HG03064 (cell line): ENCODE results near the gene NOXA1.
"Not testable (repeated sequence)": the region's sequence is repeated elsewhere in the genome, so short reads cannot be mapped to it uniquely, and the experiment has no call there.

Experiments used
- ATAC-seq: cut with Tn5 transposase; IDR thresholded peaks from one replicate; pipeline ENCODE4 v1.9.1; 2021; ENCODE audit warnings: low read depth; ENCODE audit not compliant: unreplicated experiment

NOXA1 gene

GRCh38 chr9:137436761-137437600 lies 13.8 kb downstream of the NOXA1 start:
- no peak for ATAC-seq

DNA sequence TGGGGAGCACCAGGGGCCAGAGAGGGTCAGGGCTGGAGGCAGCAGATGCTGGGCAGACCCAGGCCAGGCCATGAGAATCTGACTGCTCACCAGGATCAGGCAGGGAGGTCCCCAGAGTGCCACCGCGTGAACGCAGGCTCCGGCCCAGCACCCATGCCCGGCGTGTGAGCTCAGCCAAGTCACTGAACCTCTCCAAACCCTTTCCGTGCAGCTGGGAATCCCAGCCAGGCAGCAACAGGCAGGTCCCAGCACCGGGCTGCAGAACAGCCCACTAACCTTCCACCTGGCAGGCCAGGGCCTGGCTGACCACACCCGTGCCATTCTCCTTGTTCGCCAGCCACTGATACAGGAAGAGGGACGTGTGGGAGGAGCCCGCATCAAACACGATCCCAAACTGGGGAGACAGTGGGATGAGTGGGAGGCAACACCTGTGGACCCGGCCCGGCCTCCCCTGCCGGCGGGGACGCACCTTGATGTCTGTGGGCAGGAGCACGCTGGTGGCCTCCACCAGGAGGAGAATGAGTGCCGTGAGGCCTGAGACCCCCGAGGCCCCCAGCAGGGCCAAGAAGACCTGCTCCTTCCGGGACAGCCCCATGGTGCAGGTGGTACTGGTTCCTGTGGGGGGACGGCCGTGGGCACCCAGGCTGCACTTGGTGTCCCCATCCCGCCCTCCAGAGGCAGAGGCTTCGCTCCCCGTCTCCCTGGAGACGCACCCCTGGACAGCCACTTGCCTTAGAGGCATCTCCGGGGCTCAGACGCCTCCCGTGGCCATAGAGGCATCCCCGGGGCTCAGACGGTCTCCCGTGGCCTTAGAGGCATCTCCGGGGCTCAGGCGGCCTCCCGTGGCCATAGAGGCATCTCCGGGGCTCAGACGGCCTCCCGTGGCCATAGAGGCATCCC lies 14.7 kb downstream of the NOXA1 start:
- no peak for ATAC-seq

GRCh38 chr9:137438591-137439157 lies 15.5 kb downstream of the NOXA1 start:
- ATAC-seq: no peak

GRCh38 chr9:137439158-137439714 lies 16.0 kb downstream of the NOXA1 start:
- no peak for ATAC-seq

GRCh38 chr9:137441289-137441934 lies 18.2 kb downstream of the NOXA1 start, which contains the start of gene ENTPD8:
ENTPD8 (minus strand) TSS chr9:137441357; CDS start chr9:137438285, 3,072 bp downstream.
- ATAC-seq: no peak

- ATAC-seq: no peak
These were observed 18.7 kb downstream of the NOXA1 start for GRCh38 chr9:137441935-137442321.

GRCh38 chr9:137444106-137444790 lies 21.1 kb downstream of the NOXA1 start:
- no peak for ATAC-seq

DNA sequence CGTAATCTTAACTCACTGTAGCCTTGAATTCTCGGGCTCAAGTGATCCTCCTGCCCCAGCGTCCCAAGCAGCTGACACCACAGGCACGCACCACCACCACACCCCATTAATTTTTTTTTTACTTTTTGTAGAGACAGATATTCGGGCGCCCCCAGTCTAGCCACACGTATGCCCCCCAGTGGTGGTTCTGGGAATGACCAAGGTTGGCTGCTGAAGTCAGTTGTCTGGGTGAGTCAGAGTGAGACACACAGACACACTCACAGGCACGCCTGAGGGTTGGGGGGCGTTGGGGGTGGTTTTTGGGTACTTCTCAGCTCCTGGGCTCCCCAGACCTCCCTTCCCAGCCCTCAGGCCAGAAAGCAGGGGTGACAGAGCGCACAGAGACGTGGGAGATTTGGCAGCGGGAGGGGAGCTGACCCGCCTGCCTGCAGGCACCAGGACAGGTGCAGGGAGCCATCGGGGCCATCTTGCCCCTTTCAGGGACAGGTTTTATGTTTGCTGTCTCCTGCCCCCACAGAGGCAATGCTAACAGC lies 22.1 kb downstream of the NOXA1 start:
- no peak for ATAC-seq

- no peak for ATAC-seq
These were observed 22.8 kb downstream of the NOXA1 start for GRCh38 chr9:137445930-137446431.

GRCh38 chr9:137446851-137447471 lies 23.8 kb downstream of the NOXA1 start:
- ATAC-seq: no peak

DNA sequence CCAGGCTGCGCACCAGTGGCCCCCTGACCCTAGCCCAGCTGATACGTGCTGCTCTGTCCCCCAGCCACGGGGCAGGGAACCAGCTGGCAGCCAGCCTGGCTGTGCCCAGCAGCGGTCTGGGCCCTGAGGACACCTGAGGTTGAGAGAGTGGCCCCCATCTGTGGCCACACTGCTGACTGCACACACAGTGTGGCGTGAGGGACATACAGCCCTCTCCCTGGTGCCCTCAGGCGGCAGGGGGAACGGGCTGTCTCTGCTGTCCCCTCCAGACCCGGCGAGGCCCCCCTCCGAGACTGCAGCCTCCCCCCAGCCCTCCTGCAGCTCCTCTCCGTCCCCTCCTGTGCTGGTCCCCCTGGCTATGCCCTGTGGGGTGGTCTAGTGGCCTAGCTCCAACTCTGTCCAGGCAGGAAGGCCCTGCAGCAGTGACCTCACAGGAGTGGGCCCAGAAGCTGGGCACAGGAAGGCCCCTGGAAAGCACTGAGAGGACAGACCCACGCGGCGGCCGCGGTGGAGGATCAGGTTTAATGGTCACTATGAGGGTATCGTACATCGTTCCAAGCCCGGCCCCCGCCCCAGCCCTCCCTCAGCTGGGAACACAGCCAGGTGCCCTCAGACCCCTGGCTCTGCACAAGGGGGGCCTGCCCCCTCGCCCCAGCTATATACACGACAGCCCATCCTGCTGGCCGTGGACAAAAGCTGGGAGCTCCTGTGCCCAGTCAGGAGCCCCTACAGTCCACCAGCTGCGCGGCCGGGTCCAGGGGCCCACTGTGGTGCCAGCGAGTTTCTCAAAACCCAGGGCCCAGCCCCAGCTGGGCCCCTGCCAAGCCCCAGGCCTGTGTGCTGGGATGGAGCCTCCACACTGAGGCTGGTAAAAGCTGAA lies 24.8 kb downstream of the NOXA1 start:
- ATAC-seq: no peak

- no peak for ATAC-seq
These were observed 25.4 kb downstream of the NOXA1 start for GRCh38 chr9:137448602-137448962.

DNA sequence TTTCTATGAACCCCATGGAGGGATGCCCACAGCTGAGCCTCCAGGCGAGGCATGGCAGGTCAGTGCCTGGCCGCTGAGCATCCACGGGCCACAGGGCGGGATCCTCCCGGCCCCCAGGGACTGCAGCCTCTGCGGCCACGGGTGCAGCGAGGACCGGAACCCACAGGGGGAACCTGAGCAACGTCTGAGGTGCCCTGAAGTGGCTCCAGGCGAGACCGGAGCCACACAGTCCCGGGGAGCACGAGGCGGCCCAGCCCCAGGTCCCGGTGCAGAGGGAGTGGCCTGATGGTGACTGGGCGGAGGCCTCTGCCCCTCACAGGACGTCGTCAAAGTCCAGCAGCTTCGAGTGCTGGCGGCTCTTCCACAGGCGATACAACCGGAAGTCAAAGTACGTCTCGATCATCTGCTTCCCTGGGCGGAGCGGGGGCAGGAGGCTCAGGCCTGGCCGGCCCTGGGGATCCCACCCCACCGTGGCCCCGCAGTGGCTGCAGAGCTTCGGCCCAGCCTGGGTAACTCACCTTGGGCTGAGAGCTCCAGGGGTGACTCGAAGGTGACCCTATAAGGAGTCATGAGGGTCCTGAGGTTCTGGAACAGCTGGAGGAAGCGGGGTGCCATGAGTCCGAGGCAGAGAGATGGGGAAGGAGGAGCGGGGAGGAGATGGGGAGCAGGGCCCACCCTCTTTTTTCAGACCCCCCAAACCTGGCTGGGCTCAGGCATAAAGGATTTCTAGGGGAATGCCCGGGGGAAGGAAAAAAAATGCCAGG lies 26.1 kb downstream of the NOXA1 start:
- no peak for ATAC-seq

- ATAC-seq: no peak
These were observed 26.8 kb downstream of the NOXA1 start for GRCh38 chr9:137449931-137450538.

GRCh38 chr9:137450539-137451222 lies 27.5 kb downstream of the NOXA1 start:
- not testable (repeated sequence) for ATAC-seq
